Testis (tissue), 3 donors: ENCODE results near the gene METRNL. TPM values are rescaled to one million over a fixed set of nuclear protein-coding genes. Genes with fewer than 3 reads are reported as not detected.

Experiments
- DNase-seq: peaks from one replicate; pipeline ENCODE4 v3.0.0-alpha.2; 2019
- H3K27ac ChIP-seq, 2 donors: fragments of 200-600 bp; sonication (generic); one replicate each; pipeline ENCODE4 v1.5.1; 2019
- H3K27me3 ChIP-seq: fragments of 200-600 bp; sonication (generic); one replicate; pipeline ENCODE4 v1.5.1; 2019
- H3K36me3 ChIP-seq: fragments of 200-600 bp; sonication (generic); one replicate; pipeline ENCODE4 v1.5.1; 2017; ENCODE audit warnings: low read depth; ENCODE audit errors: missing control alignments
- H3K4me1 ChIP-seq: fragments of 200-600 bp; sonication (generic); one replicate; pipeline ENCODE4 v1.5.1; 2019
- H3K4me3 ChIP-seq, 2 donors: fragments of 200-600 bp; sonication (generic); one replicate each; pipeline ENCODE4 v1.5.1; 2017 to 2019
- H3K9me3 ChIP-seq: fragments of 200-600 bp; sonication (generic); one replicate; pipeline ENCODE4 v1.5.1; 2017
- POLR2A ChIP-seq: fragments of 450-650 bp; IDR thresholded peaks from one replicate; pipeline ENCODE4 v1.6.1; 2017; ENCODE audit warnings: antibody characterized with exemption, mild to moderate bottlenecking, moderate library complexity
- WGBS, 2 donors: methylation state at CpG; one replicate each; pipeline ENCODE4 v1.1.5; 2018; 5-methylcytosine and 5-hydroxymethylcytosine counted together
- intact Hi-C: fragments of 100-400 bp; cut with DNase I; formaldehyde crosslinking; loops from one replicate; pipeline ENCODE4 v1.15.1; 2023; ENCODE audit warnings: low total_unique reads
- polyA plus RNA-seq: library from polyadenylated mRNA; stranded (reverse); fragments of 350-450 nt; fragmentation: Illumina TruSeq; extraction: RNeasy Lipid Tissue Mini Kit (QIAGEN cat#74804); gene quantifications from one replicate; pipeline ENCODE4 v1.2.3, GENCODE V29; 2014; ENCODE audit warnings: low read depth, low replicate concordance; ENCODE audit not compliant: insufficient read depth
- total RNA-seq, 2 donors: library from RNA; depleted of rRNA; stranded (reverse); fragments of >200 nt; gene quantifications; one replicate each; pipeline ENCODE4 v1.2.3, GENCODE V29; 2016
- TF ChIP-seq, protein P1 (sequence below), 3 experiments: fragments of 450-650 bp in 2 of 3; fragments of 200-600 bp in 1 of 3; sonication (generic) in 1 of 3; IDR thresholded peaks; one replicate each; pipeline ENCODE4 v1.5.1; 2016 to 2019; ENCODE audit warnings: antibody characterized with exemption in 3 of 3, mild to moderate bottlenecking in 2 of 3, moderate library complexity in 1 of 3

Gene METRNL
- total and polyA plus RNA-seq, 3 donors from 2014 or later = 54.6 to 86.1 (median 56.1) TPM

- DNase-seq = no peak
- intact Hi-C loops = no loop called here
- no peaks in the 10 kb centered on the region for H3K27me3 ChIP-seq
- TF ChIP-seq, protein P1, sequence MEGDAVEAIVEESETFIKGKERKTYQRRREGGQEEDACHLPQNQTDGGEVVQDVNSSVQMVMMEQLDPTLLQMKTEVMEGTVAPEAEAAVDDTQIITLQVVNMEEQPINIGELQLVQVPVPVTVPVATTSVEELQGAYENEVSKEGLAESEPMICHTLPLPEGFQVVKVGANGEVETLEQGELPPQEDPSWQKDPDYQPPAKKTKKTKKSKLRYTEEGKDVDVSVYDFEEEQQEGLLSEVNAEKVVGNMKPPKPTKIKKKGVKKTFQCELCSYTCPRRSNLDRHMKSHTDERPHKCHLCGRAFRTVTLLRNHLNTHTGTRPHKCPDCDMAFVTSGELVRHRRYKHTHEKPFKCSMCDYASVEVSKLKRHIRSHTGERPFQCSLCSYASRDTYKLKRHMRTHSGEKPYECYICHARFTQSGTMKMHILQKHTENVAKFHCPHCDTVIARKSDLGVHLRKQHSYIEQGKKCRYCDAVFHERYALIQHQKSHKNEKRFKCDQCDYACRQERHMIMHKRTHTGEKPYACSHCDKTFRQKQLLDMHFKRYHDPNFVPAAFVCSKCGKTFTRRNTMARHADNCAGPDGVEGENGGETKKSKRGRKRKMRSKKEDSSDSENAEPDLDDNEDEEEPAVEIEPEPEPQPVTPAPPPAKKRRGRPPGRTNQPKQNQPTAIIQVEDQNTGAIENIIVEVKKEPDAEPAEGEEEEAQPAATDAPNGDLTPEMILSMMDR (IDR thresholded peaks at IDR 0.05) = no peak
- TF ChIP-seq POLR2A = no peak
- no peak overlapping the region for H3K27ac ChIP-seq
- no peak overlapping the region for H3K4me3 ChIP-seq
- 85 to 92% methylated on average over 14 of the region's 14 CpGs for WGBS, 2 donors
- H3K36me3 ChIP-seq = no peaks in the 10 kb centered on the region
- H3K9me3 ChIP-seq = no peaks in the 10 kb centered on the region
- no peaks in the 10 kb centered on the region for H3K4me1 ChIP-seq
Observed at GRCh38 chr17:83034525-83034924, 44.9 kb upstream of the METRNL start.

DNA sequence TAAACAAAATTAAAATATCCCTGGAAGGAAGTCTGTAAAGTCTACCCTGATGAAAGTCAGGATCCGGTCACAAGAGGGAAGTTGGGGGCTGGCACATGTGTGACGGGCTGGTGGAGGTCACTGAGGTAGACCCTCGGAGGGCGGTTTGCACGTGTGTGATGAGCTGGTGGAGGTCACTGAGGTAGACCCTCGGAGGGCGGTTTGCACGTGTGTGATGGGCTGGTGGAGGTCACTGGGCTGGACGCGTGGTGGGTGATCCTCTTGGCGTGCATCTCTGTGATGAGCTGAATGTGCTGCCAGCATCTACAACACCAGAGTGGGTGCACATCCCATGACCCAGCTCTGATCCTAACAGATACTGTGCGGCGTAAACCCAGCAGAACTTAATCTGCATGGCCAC, 43.7 kb upstream of the METRNL start:
- no peak for DNase-seq
- Histone ChIP-seq H3K4me1 (no peaks in the 10 kb centered on the region), H3K27me3 (no peaks in the 10 kb centered on the region), H3K4me3 (no peak overlapping the region), H3K36me3 (no peaks in the 10 kb centered on the region), H3K27ac (no peak overlapping the region), H3K9me3 (no peaks in the 10 kb centered on the region)
- 71 to 86% methylated on average over 13 of the region's 13 CpGs for WGBS, 2 donors
- TF ChIP-seq, protein P1 (IDR thresholded peaks at IDR 0.05) = no peak
- no peak for TF ChIP-seq POLR2A
- intact Hi-C loops = no loop called here

GRCh38 chr17:83036193-83036592, 43.2 kb upstream of the METRNL start:
- no peaks in the 10 kb centered on the region for H3K4me1 ChIP-seq
- H3K36me3 ChIP-seq = no peaks in the 10 kb centered on the region
- intact Hi-C loops = no loop called here
- no peak overlapping the region for H3K4me3 ChIP-seq
- H3K9me3 ChIP-seq = no peaks in the 10 kb centered on the region
- 80 to 98% methylated on average over 6 to 7 of the region's 7 CpGs for WGBS, 2 donors
- no peaks in the 10 kb centered on the region for H3K27me3 ChIP-seq
- no peak for DNase-seq
- no peak for TF ChIP-seq POLR2A
- TF ChIP-seq, protein P1 (IDR thresholded peaks at IDR 0.05) = no peak
- H3K27ac ChIP-seq = no peak overlapping the region

DNA sequence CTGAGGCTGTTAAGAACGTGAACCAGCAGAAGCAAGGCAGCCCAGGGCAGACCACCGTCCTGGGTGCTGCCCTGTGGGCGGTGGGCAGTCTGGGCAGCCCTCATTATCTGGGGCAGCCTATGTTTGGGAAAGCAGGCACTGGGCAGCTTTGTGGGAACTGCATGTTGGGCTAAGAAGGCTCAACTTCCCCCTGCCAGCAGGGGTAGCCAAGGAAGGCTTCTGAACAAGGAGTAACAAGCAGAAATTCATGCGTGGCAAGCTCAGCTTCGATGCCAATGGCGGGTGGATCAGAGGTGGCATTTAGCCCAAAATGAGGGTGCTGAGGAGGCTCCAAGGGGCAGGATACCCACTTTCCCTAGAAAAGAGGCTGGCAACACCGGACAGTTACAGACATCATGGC, 42.7 kb upstream of the METRNL start:
- 93% methylated on average over 7 of the region's 7 CpGs for WGBS, 2 donors
- Histone ChIP-seq H3K9me3 (no peaks in the 10 kb centered on the region), H3K36me3 (no peaks in the 10 kb centered on the region), H3K27ac (no peak overlapping the region), H3K27me3 (no peaks in the 10 kb centered on the region), H3K4me3 (no peak overlapping the region), H3K4me1 (no peaks in the 10 kb centered on the region)
- no peak for TF ChIP-seq POLR2A
- TF ChIP-seq, protein P1 (IDR thresholded peaks at IDR 0.05) = no peak
- intact Hi-C loops = no loop called here
- no peak for DNase-seq

DNA sequence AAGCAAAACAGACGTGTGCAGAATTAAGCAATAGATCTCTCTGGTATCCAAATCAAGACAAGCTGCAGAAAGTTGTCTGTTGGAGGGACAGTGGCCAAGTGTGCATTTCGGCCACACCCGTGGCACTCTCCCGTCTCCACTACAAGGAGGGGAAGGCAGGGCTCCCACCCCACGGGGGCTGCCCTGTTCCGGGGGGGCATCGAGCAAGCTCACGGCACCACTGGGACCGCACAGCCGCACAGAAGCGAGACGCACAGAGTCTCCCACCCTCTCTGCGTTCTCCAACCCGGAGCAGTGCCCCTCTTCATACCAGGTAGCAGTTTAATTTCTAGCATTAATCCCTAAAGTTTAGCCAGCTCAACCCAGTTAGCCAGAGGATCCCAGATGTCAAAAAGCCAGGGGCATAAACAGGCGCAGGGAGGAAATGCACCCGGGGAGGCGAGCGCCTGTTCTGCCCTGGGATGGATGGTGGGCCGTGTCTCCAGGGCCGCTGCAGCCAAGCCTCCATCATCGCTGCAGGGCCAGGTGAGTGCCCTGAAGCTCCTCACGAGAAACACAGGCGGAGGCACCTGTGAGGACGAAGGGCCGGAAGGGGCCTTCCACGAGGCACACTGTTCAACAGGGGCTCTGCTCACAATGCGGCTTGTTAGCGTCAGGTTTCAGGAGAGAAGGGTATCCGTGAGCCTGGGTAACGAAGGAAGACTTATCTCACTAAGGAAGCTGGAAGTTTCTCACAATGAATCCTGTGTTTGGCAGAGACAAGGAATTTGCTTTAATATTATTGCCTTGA, 42.1 kb upstream of the METRNL start:
- DNase-seq = no peak
- Histone ChIP-seq H3K36me3 (no peaks in the 10 kb centered on the region), H3K27me3 (no peaks in the 10 kb centered on the region), H3K4me3 (no peak overlapping the region), H3K4me1 (no peaks in the 10 kb centered on the region), H3K27ac (no peak overlapping the region), H3K9me3 (no peaks in the 10 kb centered on the region)
- TF ChIP-seq POLR2A = no peak
- TF ChIP-seq, protein P1 (IDR thresholded peaks at IDR 0.05) = no peak
- 87 to 88% methylated on average over 22 to 30 of the region's 30 CpGs for WGBS, 2 donors
- intact Hi-C loops = no loop called here
